KMS-11 (cell line): ENCODE data around the gene OR3A2.
"Not testable (repeated sequence)": the region's sequence is repeated elsewhere in the genome, so short reads cannot be mapped to it uniquely, and the experiment has no call there.

Experiments used
- H2AFZ ChIP-seq: fragments of 200-600 bp; sonication (generic); 2 replicates; pipeline ENCODE4 v1.6.1; 2016; ENCODE audit warnings: antibody characterized with exemption, mixed run types, low read depth
- H3K27ac ChIP-seq: fragments of 200-600 bp; sonication (generic); 2 replicates; pipeline ENCODE4 v1.6.1; 2016; ENCODE audit warnings: mild to moderate bottlenecking, mixed run types
- H3K27me3 ChIP-seq: fragments of 200-600 bp; sonication (generic); 2 replicates; pipeline ENCODE4 v1.6.1; 2017; ENCODE audit warnings: mild to moderate bottlenecking, low read depth, mixed run types, moderate library complexity; ENCODE audit not compliant: insufficient read depth
- H3K36me3 ChIP-seq: fragments of 200-600 bp; sonication (generic); 2 replicates; pipeline ENCODE4 v1.6.1; 2017; ENCODE audit warnings: mild to moderate bottlenecking, mixed run types; ENCODE audit not compliant: insufficient read depth
- H3K4me1 ChIP-seq: fragments of 200-600 bp; sonication (generic); 2 replicates; pipeline ENCODE4 v1.6.1; 2016; ENCODE audit warnings: mild to moderate bottlenecking, low read depth, mixed run types; ENCODE audit not compliant: poor library complexity, severe bottlenecking
- H3K4me2 ChIP-seq: fragments of 200-600 bp; sonication (generic); 2 replicates; pipeline ENCODE4 v1.7.0; 2016; ENCODE audit warnings: mild to moderate bottlenecking, mixed run types
- H3K4me3 ChIP-seq: fragments of 200-600 bp; sonication (generic); IDR thresholded peaks from 2 replicates; pipeline ENCODE4 v1.6.1; 2017; ENCODE audit warnings: low read depth, low read length, mixed read lengths; ENCODE audit not compliant: insufficient read depth
- H3K79me2 ChIP-seq: fragments of 200-600 bp; sonication (generic); 2 replicates; pipeline ENCODE4 v1.6.1; 2016; ENCODE audit warnings: low read depth, mixed run types; ENCODE audit not compliant: insufficient read depth
- H3K9ac ChIP-seq: fragments of 200-600 bp; sonication (generic); 2 replicates; pipeline ENCODE4 v1.6.1; 2016; ENCODE audit warnings: mild to moderate bottlenecking, mixed run types
- H4K20me1 ChIP-seq: fragments of 200-600 bp; sonication (generic); 2 replicates; pipeline ENCODE4 v1.6.1; 2016; ENCODE audit warnings: mild to moderate bottlenecking, mixed run types; ENCODE audit not compliant: insufficient read depth

The OR3A2 gene

DNA sequence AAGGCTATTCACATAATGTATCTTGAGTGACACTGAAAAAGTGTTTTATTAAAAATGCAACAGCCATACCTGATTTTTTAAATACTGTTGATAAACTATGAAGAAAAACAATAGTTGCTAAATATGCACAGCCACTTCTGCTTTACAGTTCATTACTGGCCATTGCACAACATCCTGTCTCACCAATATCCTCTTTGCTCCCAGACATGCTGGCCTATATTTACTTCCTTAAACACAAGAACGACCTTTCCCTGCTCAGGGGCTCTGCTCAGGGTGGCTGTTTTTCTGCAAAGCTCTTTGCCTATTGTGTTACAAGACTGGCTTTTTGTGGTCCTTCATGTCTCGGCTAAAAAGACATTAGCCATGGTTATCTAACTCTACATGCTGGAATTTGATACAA is 147.4 kb downstream of the OR3A2 start:
- H3K4me1 ChIP-seq, H3K4me2 ChIP-seq, H3K36me3 ChIP-seq, H3K27me3 ChIP-seq, H3K4me3 ChIP-seq, H3K9ac ChIP-seq, H3K79me2 ChIP-seq, H4K20me1 ChIP-seq, H2AFZ ChIP-seq, H3K27ac ChIP-seq: not testable (repeated sequence)

GRCh38 chr17:3232300-3232699 is 153.8 kb downstream of the OR3A2 start:
- H4K20me1 ChIP-seq, H3K4me1 ChIP-seq, H3K4me2 ChIP-seq, H3K36me3 ChIP-seq, H2AFZ ChIP-seq, H3K27me3 ChIP-seq, H3K9ac ChIP-seq, H3K79me2 ChIP-seq, H3K27ac ChIP-seq, H3K4me3 ChIP-seq: not testable (repeated sequence)
